Transverse colon (tissue), 3 donors: Measurements from ENCODE around the gene ZBTB34.

Experiments
- EP300 ChIP-seq: sonication (generic); formaldehyde crosslinking; IDR thresholded peaks from one replicate; pipeline ENCODE4 v1.6.1; 2017; ENCODE audit warnings: antibody characterized with exemption, low read depth
- POLR2A ChIP-seq: fragments of 450-650 bp; IDR thresholded peaks from one replicate; pipeline ENCODE4 v1.6.1; 2016; ENCODE audit warnings: antibody characterized with exemption, mild to moderate bottlenecking, moderate library complexity
- TF ChIP-seq, protein P1 (sequence below), 5 experiments: fragments of 200-600 bp in 3 of 5; fragments of 450-650 bp in 2 of 5; sonication (generic) in 3 of 5; IDR thresholded peaks; 1 replicate in 2 of 5; 2 replicates in 3 of 5; pipeline ENCODE4 v1.5.1; 2016 to 2017; ENCODE audit warnings: antibody characterized with exemption in 5 of 5, inconsistent platforms in 3 of 5, mild to moderate bottlenecking in 2 of 5, moderate library complexity in 1 of 5

DNA sequence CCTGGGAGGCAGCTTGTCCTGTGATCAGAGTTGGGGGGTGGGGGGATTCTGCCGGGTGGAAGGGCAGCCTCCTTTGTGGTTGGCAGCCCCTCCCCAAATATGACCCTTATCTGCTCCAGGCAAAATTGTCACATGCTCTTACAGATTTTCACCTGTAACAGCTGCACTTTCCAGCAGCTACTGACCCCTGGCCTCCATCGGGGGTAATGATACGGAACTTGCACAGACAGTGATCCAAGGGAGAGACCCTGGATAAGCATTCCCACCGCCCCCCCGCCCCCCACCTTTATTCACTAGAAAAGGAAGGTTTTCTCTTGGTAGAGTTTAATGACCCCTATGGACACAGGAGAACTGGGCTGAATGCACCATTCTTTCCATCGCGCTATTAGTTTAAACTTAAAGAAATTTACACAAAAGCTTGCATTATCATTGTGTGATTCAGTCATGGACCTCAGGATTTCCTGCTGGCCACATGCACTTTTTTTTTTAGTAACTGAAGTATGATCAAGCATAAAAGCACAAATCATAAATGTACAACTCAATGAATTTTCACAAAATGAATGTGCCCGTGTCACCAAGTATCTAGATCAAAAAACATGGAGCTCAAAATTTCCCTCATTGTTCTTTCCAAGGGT, 10.7 kb upstream of the ZBTB34 start:
- TF ChIP-seq, protein P1, sequence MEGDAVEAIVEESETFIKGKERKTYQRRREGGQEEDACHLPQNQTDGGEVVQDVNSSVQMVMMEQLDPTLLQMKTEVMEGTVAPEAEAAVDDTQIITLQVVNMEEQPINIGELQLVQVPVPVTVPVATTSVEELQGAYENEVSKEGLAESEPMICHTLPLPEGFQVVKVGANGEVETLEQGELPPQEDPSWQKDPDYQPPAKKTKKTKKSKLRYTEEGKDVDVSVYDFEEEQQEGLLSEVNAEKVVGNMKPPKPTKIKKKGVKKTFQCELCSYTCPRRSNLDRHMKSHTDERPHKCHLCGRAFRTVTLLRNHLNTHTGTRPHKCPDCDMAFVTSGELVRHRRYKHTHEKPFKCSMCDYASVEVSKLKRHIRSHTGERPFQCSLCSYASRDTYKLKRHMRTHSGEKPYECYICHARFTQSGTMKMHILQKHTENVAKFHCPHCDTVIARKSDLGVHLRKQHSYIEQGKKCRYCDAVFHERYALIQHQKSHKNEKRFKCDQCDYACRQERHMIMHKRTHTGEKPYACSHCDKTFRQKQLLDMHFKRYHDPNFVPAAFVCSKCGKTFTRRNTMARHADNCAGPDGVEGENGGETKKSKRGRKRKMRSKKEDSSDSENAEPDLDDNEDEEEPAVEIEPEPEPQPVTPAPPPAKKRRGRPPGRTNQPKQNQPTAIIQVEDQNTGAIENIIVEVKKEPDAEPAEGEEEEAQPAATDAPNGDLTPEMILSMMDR (IDR thresholded peaks at IDR 0.05) = no peak
- TF ChIP-seq POLR2A = no peak
- no peak for TF ChIP-seq EP300
